Measurements from ENCODE around the gene XPC.
A peak's percentile ranks its signal among the peaks of the same experiment; 100 is the strongest.

DNA sequence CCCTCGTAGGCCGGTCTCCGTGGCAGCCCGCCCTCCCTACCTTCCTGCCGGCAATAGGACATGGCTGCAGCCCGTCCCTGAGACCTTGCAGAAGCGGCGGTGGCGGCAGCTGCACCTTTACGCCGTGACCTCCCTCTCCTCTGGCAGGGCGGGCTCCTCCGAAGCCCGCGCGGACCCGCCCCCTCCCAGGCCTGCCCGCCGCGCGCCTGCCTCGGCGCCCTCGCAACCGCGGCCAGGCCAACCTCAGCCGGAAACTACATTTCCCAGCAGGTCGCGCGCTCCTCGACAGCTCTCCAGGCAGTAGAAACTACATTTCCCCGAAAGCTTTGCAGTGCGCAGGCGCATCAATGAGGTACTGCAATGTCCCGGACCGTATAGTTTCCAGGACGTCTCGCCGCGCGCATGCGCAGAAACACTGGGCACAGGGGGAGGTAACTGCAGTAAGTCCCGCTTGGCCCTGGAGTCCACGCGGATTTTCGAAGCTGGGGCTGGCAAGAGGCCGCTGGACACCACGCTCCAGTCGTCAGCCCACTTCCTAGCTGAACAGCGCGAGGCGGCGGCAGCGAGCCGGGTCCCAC, 53.7 kb downstream of the XPC start, which contains the start of the genes CHCHD4 and TMEM43:
- TF ChIP-seq, protein P1, sequence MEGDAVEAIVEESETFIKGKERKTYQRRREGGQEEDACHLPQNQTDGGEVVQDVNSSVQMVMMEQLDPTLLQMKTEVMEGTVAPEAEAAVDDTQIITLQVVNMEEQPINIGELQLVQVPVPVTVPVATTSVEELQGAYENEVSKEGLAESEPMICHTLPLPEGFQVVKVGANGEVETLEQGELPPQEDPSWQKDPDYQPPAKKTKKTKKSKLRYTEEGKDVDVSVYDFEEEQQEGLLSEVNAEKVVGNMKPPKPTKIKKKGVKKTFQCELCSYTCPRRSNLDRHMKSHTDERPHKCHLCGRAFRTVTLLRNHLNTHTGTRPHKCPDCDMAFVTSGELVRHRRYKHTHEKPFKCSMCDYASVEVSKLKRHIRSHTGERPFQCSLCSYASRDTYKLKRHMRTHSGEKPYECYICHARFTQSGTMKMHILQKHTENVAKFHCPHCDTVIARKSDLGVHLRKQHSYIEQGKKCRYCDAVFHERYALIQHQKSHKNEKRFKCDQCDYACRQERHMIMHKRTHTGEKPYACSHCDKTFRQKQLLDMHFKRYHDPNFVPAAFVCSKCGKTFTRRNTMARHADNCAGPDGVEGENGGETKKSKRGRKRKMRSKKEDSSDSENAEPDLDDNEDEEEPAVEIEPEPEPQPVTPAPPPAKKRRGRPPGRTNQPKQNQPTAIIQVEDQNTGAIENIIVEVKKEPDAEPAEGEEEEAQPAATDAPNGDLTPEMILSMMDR (IDR thresholded peaks at IDR 0.05; ENCODE audit: low read depth, low read length, missing input control): no peak
- TF ChIP-seq, protein P2, sequence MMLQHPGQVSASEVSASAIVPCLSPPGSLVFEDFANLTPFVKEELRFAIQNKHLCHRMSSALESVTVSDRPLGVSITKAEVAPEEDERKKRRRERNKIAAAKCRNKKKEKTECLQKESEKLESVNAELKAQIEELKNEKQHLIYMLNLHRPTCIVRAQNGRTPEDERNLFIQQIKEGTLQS (IDR thresholded peaks at IDR 0.05): no peak
- TF ChIP-seq SP1 (IDR thresholded peaks at IDR 0.05) (peak; percentile 30), MAX (IDR thresholded peaks at IDR 0.05) (peak; percentile 60), RXRA (IDR thresholded peaks at IDR 0.05) (peak in 1 of 2 donors; percentile 25)
